DMS53 treated with DMSO at 0.1 percent for 48 hours (cell line): Measurements from ENCODE around the gene ZNF556.

Experiments
- DNase-seq: peaks from one replicate; lab custom pipeline; 2025; ENCODE audit not compliant: unreplicated experiment; lab: John Stamatoyannopoulos, UW

The ZNF556 gene

DNA sequence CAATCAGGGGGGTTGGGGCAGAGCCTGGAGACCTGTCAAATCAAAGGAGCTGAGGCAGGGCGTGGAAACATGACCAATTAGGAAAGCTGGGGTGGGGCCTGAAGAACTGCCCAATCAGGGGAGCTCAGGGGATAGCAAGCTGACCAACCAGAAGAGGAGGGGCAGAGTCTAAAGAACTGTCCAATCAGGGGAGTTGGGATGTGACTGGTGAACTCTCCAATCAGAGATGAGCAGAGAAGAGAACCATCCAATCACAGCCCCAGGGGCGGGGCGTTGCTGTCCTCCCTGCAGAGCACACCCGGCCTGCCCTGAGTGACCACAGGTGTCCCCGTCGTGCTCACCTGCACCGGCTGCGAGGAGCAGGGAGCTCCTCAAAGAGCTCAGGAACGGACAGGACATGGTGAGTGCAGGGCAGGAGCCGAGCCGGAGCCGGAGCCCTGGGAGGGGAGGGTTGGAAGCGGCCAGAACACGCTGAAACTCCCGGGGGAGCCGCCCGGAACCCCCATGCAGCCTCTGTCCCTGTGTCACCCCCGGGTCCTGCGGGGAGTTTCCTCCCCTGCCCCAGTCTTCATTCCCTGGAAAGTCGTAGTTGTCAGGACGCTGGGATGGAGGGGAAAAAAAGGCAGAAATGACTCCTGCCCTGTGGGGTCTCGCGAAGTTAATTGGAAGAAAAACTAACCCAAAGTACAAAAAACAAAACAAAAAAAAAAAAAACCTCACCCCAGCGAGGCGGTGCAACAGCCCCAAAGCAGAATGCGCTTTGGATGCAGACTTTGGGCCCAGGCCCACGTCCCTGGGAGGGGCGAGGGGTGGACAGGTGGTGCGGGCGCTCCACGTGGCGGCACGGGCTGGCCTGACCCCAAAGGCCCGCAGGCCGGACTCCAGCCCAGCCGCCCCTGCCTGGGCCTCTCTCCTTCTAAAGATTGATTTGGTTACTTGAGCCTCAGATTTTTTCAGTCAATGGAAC is at the start of gene ZNF556:
Gene ZNF556 (plus strand): TSS at position 311 of the 967 bp plus-strand sequence. CDS start 87 bp downstream, at position 398.
- peak; percentile 95 for DNase-seq

DNA sequence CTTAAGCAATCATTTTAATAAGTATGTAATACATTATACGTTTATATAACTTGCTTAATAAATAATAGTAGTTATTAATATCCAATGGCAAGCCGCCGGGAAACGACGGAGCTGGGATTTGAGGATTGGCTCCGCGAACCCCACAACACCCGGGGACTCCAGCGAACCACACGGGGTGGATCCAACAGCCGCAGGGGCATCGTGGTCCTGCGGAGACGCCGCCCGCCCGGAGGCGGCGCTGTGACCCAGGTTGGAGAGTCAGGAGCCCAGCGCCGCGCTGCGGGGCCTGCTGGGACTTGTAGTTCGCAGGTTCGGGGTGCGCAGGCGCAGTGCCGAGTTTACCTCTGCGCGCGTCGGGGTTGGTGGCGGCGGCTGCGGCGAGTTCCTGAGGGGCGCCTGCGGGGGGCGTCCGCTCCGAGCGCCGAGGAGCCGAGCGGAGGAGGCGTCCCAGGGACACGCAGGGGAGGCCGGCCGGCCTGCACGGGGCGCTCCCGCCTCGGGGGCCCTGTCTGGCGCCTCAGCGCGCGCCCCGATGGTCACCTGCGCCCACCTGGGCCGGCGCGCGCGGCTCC is 47.5 kb upstream of the ZNF556 start, which contains the start of gene ZNF554:
Gene ZNF554 (plus strand): TSS at position 329 of the 572 bp plus-strand sequence. CDS start 204 bp downstream, at position 533.
- DNase-seq = peak; percentile 80

DNA sequence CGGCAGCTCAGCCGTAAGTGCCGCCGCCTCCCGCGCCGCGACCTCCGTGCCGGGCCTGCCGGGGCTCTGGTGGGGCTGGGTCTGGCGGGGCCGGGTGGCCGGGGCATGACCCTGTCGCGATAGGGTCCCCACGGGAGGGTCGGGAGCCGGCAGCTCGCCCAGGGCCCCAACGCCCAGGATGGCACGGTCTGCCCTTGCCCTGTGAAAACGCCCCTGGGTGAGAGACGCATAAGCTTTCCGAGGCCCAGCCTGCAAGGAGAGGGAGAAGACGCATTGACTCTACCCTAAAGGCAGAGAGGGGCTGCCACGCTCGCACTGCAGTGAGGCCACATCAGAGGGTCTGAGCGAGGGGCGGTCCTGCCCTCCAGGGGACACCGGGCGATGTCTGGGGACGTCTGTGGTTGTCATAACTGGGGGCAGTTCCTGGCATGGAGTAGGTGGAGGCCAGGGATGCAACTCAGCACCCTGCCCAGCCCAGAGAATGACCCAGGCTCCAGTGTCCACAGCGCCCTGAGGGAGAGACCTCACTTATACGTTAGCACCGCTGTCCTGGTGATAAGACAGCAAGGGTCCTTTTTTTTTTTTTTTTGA is 46.9 kb upstream of the ZNF556 start:
- DNase-seq = no peak

DNA sequence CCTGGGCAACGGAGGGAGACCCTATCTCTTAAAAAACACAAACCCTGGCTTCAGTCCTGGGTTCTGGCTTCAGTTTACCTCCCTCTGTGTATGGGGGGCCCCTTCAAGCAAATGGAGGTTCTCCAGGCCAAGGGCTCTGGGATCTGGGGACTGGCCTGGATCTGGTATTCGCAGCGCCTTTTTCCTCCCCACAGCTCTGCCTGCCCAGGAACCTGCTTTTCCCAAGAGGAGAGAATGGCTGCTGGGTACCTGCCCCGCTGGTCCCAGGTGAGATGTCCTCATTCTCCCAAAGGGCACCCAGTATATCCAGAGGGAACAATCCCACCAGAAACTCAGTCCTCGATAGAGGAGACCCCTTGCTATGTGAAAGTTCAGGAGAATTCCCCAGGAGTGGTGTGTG is 44.3 kb upstream of the ZNF556 start:
- no peak for DNase-seq

DNA sequence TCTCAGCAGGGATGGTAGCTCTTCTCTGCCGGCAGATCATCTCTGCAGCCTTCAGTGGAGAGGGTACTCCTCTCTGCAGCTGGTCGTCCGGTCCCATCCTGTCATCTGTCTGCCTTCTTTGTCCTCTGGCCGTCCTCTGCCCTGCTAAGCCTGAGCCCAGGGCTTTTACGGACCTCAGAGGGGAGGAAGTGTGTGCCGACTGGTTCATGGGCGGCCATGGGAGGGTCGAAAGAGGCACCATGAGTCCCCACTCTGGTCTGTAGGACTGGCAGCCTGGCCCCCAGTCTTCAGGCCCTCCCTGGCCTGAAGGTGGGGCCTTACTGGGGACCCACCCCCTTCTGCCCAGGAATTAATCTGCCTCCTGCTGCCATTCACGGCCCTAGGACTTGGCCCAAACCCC is 43.5 kb upstream of the ZNF556 start:
- DNase-seq = no peak

DNA sequence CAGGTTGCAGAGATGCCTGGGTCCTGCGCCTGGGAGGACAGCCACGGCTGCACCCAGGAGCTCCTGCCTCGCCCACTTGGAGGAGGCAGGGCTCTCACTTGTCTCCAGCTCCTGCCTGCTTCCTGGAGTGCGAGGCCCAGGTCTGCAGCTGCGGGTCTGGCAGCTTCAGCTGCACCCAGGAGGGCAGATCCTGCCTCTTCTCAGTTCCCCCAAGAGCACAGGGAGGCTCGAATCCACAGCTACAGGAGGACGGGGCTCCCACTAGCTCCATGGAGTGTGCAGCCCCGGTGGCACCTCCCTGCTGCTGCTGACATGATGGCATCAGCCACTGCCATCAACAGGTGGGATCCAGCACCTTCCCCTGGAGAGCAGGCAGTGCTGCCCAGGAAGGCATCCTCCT is 43.0 kb upstream of the ZNF556 start:
- DNase-seq = no peak

DNA sequence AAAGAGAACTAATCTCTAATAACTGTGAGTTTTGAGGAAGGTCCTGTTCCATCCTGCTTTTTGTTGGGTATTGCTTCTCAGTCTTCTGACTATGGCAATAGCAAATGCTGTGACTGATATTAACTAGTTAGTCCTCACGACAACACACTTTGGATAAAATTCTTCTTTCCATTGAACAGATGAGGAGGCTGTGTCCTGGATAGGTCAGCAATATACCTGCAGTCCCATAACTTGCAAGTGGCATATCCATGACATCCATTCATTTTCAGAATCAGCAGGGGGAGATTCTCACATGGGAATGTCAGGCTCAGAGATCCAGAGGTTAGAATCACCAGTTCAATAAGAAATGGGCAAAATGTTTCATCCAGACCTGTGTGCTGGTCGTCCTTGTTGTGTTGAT is 40.1 kb upstream of the ZNF556 start:
- DNase-seq = no peak

DNA sequence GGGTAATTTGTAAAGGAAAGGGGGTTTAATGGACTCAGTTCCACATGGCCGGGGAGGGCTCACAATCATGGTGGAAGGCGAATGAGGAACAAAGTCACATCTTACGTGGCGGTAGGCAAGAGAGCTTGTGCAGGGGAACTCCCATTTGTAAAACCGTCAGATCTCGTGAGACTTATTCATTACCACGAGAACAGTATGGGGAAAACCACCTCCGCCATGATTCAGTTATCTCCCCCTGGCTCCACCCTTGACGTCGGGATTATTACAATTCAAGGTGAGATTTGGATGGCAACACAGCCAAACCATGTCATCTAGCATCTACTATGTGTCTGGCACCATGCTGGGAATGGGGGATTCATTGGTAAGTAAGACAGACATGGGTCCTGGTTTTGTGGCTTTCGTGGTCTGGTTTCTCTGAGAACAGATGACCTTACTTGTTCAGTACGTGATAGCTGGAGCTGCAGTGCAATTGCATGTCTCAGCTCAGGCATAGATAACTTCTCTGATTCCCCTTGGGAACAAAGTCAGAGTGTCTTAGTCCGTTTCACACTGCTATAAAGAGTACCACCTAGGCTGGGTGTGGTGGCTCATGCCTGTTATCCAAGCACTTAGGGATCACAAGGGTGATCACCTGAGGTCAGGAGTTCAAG is 39.2 kb upstream of the ZNF556 start:
- no peak for DNase-seq

DNA sequence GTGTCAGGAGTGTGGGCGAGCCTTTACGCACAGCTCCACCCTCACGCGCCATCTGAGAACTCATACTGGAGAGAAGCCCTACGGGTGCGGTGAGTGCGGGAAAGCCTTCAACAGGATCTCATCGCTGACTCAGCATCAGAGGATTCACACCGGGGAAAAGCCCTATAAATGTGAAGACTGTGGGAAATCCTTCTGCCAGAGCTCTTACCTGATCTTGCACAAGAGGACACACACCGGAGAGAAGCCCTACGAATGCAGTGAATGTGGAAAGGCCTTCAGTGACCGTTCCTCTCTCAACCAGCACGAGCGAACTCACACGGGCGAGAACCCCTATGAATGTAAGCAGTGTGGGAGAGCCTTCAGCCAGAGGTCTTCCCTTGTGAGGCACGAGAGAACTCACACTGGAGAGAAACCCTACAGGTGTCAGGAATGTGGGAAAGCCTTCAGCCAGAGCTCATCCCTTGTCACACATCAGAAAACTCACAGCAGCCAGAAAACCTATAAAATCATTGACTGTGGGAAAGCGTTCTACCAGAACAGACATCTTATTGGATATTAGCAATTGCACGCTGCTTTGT is 32.8 kb upstream of the ZNF556 start:
- DNase-seq = no peak

DNA sequence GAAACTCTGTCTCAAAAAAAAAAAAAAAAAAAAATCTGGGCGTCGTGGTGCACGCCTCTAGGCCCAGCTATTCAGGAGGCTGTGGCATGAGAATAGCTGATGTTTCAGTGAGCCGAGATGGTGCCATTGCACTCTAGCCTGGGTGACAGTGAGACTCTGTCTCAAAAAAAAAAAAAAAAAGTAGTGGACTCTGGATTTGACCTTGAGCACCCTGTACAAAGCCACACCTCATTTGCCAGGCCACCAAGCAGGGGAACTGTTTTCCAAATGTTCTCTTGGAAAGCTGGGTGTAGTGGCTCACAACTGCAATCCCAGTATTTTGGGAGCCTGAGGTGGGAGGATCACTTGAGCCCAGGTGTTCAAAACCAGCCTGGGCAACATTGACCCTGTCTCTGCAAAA is 29.7 kb upstream of the ZNF556 start:
- DNase-seq = no peak

DNA sequence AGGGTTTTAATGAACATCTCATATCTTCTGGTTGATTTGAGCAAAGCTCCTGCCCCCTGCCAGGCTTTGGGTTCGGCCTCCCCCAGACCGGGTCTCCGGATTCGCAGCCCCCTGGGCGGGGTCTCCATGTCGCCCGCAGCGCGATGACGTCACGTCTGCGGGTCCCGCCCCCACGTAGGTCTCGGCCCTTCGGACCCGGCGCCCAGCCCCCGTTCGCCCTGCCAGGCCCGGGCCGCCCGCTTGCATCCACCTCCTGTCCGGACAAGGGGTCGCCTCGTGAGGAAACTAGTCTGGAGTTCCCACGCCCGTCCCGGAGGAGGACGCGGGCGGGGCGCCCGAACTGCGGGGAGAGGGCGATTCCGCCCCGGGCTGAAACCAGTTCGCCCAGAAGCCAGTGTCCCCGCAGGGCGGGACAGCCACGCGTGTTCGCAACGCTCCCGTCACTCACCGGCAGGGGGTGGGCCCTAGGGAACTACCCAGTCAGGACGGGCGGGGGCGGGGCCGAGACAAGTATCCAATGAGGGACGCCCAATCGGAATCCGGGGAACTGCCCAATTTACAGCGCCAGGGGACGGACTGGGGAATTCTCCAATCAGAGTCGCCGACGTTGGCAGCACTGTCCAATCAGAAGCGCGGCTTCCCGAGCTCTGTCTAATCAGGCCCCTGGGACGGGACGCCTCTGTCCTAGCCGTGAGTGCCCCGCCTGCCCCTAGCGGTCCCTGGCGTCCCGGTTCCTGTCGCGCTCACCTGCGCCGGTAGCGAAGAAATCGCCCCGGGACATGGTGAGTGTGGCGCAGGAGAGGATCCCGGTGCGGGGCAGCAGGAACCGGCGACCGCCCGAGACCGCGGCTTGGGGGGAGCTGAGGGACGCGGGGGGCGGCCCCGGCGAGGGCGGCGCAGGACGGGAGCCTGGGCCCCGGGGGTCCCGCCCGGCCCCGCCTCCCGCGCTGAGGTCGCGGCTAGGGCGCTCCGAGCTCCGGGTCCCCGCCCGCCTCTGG is 26.0 kb upstream of the ZNF556 start, which contains the start of gene ZNF555:
Gene ZNF555 (plus strand): TSS at position 682 of the 998 bp plus-strand sequence. CDS start 98 bp downstream, at position 780.
- DNase-seq = peak; percentile 90

DNA sequence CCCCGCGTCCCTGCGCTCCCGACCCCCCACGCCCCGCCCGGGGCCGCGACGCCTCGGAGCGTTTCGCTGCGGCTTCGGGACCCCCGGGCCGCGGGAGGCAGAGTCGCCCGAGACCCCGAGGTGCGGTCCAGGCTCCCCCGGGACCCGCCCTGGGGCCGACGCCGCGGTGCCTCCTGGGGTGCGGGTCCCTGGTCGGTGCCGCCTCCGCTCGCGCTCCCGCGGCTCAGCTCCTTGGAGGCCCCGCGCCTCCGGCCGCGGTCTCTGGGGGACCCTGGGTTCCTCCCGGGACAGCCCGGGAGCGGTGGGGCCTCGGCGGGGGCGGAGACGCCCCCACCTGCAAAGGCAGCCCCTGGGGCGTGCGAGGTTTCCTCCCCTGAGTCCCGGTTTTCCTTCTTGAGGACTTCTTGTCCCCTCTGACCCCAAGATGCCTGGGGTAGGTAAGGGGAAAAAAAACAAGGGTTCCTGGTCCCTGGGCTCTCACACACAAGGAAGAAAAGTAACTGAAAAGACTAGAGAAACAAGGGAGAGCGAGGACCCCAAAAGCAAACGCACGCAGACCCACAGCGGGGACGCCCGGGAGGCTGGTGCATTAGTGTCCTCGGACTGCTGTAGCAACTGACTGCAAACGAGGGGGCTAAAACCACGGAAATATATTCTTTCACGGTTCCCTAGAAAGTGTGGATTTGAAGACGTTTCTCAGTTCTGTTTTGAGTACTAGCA is 25.1 kb upstream of the ZNF556 start:
- no peak for DNase-seq

DNA sequence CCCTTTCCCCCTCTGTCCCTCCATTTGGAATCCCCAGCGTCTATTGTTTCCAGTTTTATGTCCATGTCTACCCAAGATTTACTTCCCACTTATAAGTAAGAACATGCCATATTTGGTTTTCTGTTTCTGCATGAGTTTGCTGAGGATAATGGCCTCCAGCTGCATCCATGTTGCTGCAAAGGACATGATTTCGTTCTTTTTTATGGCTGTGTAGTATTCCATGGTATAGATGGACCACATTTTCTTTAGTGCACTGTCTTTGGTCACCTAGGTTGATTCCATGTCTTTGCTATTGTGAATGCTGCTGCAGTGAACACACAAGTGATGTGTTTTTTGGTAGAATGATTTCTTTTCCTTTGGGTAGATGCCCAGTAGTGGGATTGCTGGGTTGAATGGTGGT is 22.0 kb upstream of the ZNF556 start:
- DNase-seq = no peak

DNA sequence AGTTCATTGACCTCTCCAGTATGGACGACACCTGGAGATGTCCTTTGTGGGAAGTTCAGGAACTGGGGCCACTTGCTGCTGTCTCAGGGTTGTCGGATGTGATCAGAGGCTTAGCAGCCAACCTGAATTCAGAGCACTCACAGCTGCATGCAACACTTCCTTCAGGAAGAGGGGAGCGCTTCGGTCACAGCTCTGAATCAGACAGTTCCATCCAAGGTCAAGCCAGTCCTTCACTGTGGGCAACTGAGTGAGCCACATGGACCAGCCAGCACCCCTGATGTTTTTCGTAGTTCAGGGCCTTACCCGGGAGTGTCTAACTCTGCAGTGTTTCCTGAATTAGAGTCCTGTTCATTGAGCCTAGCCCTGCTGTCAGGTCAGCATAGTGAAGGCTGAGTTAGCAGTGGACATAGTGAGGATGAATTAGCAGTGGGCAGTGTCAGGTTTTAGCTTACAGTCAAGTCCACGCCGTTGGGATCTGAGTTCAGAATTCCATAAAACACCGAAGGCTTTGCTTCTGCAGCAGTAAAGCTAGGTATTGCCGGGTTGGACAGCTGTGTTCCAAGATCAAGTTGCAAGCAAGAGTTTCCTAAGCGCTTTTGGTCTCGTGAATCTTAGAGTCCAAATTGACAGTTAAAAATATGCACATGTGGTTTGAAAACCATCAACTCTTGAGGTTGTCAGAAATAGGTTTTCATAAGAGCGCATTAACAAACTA is 20.8 kb upstream of the ZNF556 start:
- DNase-seq = no peak

DNA sequence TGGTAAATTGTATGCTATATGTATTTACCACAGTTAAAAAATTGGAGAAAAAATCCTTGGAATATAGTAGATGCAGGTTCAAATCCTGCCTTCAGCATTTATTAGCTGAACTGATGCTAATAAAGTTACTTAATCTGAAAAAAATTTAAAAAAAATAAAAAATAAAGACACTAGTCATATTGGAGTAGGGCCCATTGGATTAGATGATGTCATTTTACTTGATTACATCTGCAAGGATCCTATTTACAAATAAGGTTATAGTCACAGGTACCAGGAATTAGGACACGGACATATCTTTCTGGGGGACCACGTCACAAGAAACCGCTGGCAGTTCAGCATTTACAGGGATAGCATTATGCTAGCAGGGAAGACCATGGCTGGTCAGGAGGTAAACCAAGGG is 19.6 kb upstream of the ZNF556 start:
- DNase-seq = no peak

DNA sequence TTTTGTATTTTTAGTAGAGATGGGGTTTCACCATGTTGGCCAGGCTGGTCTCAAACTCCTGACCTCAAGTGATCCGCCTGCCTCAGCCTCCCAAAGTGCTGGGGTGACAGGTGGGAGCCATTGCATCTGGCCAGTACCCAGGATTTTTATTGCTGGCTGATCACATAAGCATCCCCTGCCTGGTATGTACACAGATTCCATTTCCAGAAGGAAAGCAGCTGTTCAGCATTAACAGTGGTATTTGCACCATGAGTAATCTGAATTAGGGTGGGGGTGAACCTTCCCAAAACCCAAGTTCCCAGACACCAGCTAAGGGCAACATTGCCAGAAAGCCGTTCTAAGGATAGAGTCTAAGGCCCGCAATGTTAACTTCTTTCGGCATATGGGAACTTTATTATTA is 18.5 kb upstream of the ZNF556 start:
- no peak for DNase-seq

DNA sequence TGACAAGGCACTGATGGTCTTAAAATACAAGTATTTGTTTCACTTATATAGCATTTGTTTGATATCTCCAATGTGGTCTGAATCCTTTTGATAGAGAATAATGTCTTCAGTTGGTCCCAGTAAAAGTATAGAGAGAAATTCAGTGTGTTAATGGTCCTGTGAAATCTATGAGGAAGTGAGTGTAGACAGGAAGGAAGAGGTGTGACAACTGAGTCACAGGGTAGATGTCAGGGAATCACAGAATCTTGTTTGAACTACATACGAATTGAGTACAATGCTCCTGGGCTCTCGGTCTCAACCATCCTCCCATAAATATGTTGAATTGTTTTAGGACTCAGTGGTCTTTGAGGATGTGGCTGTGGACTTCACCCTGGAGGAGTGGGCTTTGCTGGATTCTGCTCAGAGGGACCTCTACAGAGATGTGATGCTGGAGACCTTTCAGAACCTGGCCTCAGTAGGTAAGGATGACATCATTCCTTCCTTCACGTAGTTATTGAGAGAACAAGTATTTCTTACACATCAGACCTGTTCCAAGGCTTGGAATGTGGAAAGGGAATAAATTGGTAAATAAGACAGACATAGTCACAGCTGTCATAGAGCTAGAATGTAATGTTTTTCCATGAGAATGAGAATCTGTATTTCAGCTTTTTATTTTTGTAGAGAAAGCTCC is 16.7 kb upstream of the ZNF556 start:
- no peak for DNase-seq

DNA sequence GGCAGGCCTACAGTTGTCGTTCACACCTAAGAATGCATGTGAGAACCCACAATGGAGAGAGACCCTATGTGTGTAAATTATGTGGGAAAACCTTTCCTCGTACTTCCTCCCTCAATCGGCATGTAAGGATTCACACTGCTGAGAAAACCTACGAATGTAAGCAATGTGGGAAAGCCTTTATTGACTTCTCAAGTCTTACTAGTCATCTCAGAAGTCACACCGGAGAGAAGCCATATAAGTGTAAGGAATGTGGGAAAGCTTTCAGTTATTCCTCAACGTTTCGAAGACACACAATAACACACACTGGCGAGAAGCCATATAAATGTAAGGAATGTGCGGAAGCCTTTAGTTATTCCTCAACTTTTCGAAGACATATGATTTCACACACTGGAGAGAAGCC is 14.5 kb upstream of the ZNF556 start:
- DNase-seq = no peak
